ENCODE results near the gene ACAA1.
"Not testable (repeated sequence)": the region's sequence is repeated elsewhere in the genome, so short reads cannot be mapped to it uniquely, and the experiment has no call there.

Gene ACAA1, protein sequence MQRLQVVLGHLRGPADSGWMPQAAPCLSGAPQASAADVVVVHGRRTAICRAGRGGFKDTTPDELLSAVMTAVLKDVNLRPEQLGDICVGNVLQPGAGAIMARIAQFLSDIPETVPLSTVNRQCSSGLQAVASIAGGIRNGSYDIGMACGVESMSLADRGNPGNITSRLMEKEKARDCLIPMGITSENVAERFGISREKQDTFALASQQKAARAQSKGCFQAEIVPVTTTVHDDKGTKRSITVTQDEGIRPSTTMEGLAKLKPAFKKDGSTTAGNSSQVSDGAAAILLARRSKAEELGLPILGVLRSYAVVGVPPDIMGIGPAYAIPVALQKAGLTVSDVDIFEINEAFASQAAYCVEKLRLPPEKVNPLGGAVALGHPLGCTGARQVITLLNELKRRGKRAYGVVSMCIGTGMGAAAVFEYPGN

DNA sequence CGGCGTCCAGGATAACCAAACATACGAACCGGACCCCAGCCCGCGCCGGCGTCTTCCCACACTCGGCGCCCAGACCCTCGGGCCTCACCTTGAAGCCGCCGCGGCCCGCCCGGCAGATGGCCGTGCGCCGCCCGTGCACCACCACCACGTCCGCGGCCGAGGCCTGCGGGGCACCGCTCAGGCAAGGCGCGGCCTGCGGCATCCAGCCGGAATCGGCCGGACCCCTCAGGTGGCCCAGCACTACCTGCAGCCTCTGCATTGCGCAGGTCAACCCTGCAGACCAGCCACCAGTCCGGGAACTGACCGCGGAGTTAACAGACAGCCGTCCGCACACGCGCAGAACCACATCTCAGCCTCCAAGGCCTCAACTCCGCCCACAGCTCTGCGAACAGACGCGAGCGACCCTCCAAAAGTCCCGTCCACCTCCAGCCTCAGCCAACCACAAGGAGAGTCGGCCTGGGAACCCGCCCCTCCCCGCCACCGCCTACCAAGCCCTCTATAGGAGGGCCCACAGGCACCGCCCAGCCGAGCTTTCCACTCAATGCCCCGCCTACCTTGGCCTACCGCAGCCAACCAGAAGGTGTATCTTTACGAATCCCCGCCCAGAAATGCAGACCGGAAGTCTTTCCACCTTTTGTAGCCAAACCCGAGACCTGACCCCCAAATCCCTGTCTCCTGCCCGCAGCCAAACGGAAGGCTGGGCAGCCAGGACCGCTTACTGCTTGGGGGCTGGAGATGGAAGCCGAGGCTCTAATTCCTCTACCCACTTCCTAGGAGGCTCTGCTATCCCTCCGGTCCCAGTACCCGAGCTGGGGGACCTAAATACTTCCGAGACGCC, at the start of gene ACAA1:
Gene ACAA1, minus strand, starts transcription at position 351 of the 838 bp plus-strand sequence. Its CDS starts 92 bp downstream, at position 259.
- DNase-seq (ENCODE audit: low read depth in 2 of 2) = peak; percentile 96 to 97

GRCh38 chr3:38177181-38177580, 40.3 kb upstream of the ACAA1 start:
- no peak for DNase-seq (ENCODE audit: low read depth in 2 of 2)

GRCh38 chr3:38173834-38174418, 37.0 kb upstream of the ACAA1 start:
- no peak for DNase-seq (ENCODE audit: low read depth in 2 of 2)

DNA sequence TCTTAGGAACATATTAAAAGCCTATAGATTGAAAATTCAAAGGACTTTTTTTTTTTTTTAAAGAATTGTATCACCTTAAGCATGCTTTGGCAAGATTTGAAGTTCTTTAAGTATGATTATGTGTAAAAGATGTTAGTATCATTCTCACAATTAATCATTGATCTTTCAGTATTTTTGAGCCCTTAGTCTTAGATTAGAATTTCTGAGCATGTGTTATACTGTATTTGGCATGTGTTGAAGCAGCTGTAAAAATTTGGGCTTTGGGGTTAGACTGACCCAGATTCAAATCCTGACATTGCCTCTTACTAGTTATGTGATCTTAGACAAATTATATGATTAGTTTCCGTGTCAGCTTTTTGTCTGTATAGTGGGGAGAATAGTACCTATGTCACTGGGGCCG, 34.7 kb upstream of the ACAA1 start:
- DNase-seq (ENCODE audit: low read depth in 2 of 2) = no peak

- no peak for DNase-seq (ENCODE audit: low read depth in 2 of 2)
Measured at GRCh38 chr3:38170722-38171121, 33.8 kb upstream of the ACAA1 start.

DNA sequence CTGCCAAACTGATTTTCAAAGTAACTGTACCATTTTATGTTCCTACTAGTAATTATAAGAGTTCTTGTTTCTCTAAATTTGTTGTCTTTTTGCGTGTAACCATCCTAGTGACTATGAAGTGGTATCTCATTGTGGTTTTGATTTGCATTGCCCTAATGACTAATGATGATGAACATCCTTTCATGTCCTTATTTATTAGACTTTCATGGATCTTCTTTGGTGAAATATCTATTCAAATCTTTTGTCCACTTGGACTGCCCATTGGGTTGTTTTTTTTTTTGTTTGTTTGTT, 32.0 kb upstream of the ACAA1 start:
- no peak for DNase-seq (ENCODE audit: low read depth in 2 of 2)

- no peak for DNase-seq (ENCODE audit: low read depth in 2 of 2)
Measured at GRCh38 chr3:38168151-38169026, 31.5 kb upstream of the ACAA1 start.

GRCh38 chr3:38167591-38167990, 30.7 kb upstream of the ACAA1 start:
- DNase-seq (ENCODE audit: low read depth in 2 of 2) = no peak

GRCh38 chr3:38165722-38166387, 28.9 kb upstream of the ACAA1 start:
- DNase-seq (ENCODE audit: low read depth in 2 of 2) = no peak

GRCh38 chr3:38164952-38165721, 28.2 kb upstream of the ACAA1 start, which contains the start of gene OXSR1:
TSS of gene OXSR1 (plus strand) at chr3:38165537. CDS start at chr3:38165877, 340 bp downstream.
- peak; percentile 95 to 96 for DNase-seq (ENCODE audit: low read depth in 2 of 2)

DNA sequence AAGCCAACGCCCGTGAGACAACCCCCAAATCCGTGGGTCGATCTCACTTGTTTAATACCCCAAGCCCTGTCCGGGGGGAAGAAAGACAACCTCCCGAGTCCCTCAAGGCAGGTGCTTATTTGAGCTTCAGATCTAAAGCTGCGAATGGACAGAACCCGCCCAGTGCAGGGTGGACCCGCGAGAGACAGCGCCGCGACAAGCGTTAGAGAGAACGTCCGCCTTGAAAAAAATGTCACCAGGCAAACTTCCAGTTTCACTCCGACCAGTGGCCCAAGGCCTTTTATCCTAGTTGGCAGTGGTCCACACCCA, 27.7 kb upstream of the ACAA1 start:
- no peak for DNase-seq (ENCODE audit: low read depth in 2 of 2)

GRCh38 chr3:38163841-38164642, 27.1 kb upstream of the ACAA1 start:
- DNase-seq (ENCODE audit: low read depth in 2 of 2) = no peak

DNA sequence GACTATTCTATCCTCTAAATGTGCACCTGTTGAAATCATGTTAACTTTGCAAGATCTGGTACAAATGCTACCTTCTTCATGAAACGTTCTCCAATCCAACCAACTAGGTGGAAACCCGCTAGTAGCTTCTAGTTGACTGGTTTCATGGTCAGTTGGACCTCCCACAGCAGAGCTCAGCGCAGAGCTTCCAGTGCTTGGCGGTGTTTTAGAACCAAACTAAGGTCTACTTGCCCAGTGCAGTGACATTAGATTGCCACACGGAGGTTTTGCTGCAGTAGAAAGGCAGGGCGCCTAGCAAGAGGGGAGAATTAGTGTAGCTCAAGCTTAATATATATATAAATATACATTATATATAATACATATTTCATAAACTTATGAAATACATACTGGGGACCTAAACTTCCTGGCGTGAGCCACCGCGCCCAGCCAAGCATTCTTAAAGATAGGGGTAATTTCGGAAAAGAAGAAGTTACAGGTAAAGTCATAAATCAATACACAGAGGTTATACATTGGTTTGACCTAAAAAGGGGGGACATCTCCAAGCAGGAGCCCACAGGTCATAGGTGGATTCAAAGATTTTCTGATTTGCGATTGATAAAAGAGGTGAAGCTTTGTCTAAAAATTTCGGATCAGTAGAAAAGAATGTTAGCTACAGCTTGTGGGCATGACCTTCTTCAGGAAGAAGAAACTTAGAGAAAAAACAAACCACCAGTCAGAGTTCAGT, 26.4 kb upstream of the ACAA1 start:
- no peak for DNase-seq (ENCODE audit: low read depth in 2 of 2)

- DNase-seq (ENCODE audit: low read depth in 2 of 2) = not testable (repeated sequence)
Measured at GRCh38 chr3:38160704-38161103, 23.8 kb upstream of the ACAA1 start.

DNA sequence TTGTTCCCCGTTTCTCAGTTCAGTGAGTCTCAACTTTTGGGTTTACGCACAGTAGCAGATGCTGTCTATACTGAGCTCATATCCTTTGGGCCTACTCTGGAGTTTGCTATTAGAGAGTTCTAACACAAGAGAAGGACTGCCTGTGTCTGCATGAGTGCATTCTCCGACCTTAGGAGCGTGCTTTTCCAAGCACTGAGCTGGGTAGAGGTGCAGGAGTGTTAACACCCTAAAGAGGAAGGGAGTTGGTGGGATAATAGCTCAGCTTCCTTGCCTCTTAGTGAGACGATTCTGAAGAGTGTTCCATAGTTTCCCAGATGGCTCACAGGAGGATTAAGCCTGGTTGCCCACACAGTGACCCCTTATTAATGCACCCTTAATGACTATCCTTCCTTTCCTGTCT, 21.5 kb upstream of the ACAA1 start:
- no peak for DNase-seq (ENCODE audit: low read depth in 2 of 2)

DNA sequence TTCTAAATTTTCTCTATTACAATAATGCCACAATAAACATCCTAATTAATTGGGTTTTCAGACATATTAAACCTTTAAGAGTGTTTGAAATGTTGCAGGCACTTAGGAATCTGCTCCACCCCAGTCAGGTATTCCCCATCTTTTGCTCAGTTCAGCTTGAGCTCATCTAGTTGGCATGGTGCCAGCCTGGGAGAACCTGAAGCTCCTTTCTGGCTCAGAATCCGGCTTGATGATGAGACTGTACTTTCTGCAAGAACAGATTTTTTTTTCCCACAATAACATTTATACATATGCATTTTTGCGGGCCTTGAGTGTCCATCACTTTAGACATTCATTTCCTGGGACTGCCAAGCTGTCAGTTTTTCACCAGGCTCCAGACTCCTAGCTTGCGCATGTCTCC, 20.7 kb upstream of the ACAA1 start:
- DNase-seq (ENCODE audit: low read depth in 2 of 2) = no peak

DNA sequence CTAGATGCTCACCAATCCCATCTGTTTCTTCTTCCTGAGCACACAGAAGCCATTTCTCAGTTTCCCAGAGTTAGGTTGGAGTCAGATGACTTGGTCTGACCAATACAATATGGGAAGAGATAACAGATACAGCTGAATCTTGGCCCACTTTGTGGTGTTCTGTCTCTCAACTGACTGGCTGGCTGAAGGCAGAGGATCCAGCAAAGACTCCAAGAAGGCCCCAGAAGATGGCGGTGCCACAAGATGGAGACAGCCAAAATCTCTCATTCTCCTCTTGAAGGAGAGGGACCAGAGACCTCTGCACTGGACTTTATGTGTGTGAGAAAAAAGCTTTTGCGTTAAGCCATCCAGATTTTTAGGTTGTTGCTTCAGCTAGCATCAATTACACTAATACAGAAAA, 20.2 kb upstream of the ACAA1 start:
- no peak for DNase-seq (ENCODE audit: low read depth in 2 of 2)

DNA sequence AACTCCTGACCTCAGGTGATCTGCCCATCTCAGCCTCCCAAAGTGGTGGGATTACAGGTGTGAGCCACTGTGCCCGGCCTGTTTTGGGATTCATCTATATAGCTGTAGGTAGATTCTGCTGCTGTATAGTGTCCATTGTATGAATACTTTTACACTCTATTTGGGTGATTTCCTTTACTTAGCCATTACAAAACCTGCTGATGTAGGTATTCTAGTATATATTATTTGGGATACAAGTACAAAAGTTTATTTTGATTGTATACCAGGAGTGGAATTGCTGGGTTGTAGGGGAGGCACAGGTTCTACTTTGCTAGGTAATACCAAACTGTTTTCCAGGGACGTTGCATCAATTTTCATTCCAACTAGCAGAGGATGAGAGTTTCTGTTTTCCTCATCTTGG, 18.9 kb upstream of the ACAA1 start:
- DNase-seq (ENCODE audit: low read depth in 2 of 2) = no peak
